GM12878 (cell line): ENCODE measurements around the gene PAEP.

Experiments
- CEBPB ChIP-seq, 2 experiments: fragments of 150-350 bp in 1 of 2; IDR thresholded peaks; 2 replicates each; pipeline ENCODE4 v1.6.1; 2012 to 2014; ENCODE audit warnings: low read depth in 2 of 2, low read length in 2 of 2, borderline replicate concordance in 1 of 2, inconsistent platforms in 1 of 2
- CREB1 ChIP-seq: IDR thresholded peaks from 2 replicates; pipeline ENCODE4 v1.6.1; 2012; ENCODE audit warnings: low read depth, mild to moderate bottlenecking, inconsistent platforms
- HDAC2 ChIP-seq: fragments of 200-600 bp; sonication (generic); IDR thresholded peaks from 2 replicates; pipeline ENCODE4 v1.6.1; 2017
- NFIC ChIP-seq: IDR thresholded peaks from 2 replicates; pipeline ENCODE4 v1.6.1; 2012; ENCODE audit warnings: low read depth, mild to moderate bottlenecking, inconsistent platforms, low read length, moderate library complexity
- SMAD1 ChIP-seq: fragments of 450-650 bp; IDR thresholded peaks from 2 replicates; pipeline ENCODE4 v1.6.1; 2018; ENCODE audit warnings: mild to moderate bottlenecking, low read depth; ENCODE audit not compliant: partially characterized antibody
- TF ChIP-seq, protein P1 (sequence below): IDR thresholded peaks from 2 replicates; pipeline ENCODE4 v1.6.1; 2012; ENCODE audit warnings: low read depth, low read length, improper control_type of control experiment
- TF ChIP-seq, protein P2 (sequence below): fragments of 450-650 bp; IDR thresholded peaks from 2 replicates; pipeline ENCODE4 v1.6.1; 2014; ENCODE audit warnings: mild to moderate bottlenecking
- TF ChIP-seq, protein P3 (sequence below): fragments of 450-650 bp; IDR thresholded peaks from 2 replicates; pipeline ENCODE4 v1.6.1; 2017; ENCODE audit warnings: mild to moderate bottlenecking, moderate library complexity
- TF ChIP-seq, protein P4 (sequence below): IDR thresholded peaks from 2 replicates; pipeline ENCODE4 v1.6.1; 2011; ENCODE audit warnings: mild to moderate bottlenecking, low read depth, low read length, moderate library complexity; ENCODE audit not compliant: insufficient replicate concordance

DNA sequence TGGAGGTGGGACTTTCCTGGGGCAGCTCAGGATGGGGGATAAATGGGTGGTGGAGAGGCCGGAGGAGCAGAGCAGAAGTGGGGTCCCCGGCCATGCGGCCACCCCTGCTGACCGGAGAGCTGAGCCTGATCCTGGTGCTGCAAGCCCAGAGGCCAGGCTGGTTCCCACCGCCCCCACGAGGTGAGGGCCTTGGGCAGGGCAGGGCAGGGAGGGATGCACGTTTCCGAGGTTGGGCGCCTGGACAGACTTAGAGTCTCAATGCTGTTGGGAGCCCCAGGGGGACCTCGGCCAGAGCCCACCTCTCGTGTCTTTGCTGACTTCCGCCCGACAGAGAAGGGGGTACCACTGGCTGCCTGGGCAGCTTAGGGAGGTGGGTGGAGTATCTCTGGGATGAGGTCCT, 10.1 kb upstream of the PAEP start:
- no peak for TF ChIP-seq SMAD1
- TF ChIP-seq HDAC2 = no peak
- TF ChIP-seq, protein P1, sequence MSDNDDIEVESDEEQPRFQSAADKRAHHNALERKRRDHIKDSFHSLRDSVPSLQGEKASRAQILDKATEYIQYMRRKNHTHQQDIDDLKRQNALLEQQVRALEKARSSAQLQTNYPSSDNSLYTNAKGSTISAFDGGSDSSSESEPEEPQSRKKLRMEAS = no peak
- TF ChIP-seq, protein P2, sequence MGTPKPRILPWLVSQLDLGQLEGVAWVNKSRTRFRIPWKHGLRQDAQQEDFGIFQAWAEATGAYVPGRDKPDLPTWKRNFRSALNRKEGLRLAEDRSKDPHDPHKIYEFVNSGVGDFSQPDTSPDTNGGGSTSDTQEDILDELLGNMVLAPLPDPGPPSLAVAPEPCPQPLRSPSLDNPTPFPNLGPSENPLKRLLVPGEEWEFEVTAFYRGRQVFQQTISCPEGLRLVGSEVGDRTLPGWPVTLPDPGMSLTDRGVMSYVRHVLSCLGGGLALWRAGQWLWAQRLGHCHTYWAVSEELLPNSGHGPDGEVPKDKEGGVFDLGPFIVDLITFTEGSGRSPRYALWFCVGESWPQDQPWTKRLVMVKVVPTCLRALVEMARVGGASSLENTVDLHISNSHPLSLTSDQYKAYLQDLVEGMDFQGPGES = no peak
- TF ChIP-seq CEBPB (IDR thresholded peaks at IDR 0.05; ENCODE audit: borderline replicate concordance in 1 of 2, low read depth in 2 of 2, low read length in 2 of 2) = no peak
- TF ChIP-seq CREB1 = no peak
- TF ChIP-seq, protein P3, sequence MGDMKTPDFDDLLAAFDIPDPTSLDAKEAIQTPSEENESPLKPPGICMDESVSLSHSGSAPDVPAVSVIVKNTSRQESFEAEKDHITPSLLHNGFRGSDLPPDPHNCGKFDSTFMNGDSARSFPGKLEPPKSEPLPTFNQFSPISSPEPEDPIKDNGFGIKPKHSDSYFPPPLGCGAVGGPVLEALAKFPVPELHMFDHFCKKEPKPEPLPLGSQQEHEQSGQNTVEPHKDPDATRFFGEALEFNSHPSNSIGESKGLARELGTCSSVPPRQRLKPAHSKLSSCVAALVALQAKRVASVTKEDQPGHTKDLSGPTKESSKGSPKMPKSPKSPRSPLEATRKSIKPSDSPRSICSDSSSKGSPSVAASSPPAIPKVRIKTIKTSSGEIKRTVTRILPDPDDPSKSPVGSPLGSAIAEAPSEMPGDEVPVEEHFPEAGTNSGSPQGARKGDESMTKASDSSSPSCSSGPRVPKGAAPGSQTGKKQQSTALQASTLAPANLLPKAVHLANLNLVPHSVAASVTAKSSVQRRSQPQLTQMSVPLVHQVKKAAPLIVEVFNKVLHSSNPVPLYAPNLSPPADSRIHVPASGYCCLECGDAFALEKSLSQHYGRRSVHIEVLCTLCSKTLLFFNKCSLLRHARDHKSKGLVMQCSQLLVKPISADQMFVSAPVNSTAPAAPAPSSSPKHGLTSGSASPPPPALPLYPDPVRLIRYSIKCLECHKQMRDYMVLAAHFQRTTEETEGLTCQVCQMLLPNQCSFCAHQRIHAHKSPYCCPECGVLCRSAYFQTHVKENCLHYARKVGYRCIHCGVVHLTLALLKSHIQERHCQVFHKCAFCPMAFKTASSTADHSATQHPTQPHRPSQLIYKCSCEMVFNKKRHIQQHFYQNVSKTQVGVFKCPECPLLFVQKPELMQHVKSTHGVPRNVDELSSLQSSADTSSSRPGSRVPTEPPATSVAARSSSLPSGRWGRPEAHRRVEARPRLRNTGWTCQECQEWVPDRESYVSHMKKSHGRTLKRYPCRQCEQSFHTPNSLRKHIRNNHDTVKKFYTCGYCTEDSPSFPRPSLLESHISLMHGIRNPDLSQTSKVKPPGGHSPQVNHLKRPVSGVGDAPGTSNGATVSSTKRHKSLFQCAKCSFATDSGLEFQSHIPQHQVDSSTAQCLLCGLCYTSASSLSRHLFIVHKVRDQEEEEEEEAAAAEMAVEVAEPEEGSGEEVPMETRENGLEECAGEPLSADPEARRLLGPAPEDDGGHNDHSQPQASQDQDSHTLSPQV = no peak
- TF ChIP-seq, protein P4, sequence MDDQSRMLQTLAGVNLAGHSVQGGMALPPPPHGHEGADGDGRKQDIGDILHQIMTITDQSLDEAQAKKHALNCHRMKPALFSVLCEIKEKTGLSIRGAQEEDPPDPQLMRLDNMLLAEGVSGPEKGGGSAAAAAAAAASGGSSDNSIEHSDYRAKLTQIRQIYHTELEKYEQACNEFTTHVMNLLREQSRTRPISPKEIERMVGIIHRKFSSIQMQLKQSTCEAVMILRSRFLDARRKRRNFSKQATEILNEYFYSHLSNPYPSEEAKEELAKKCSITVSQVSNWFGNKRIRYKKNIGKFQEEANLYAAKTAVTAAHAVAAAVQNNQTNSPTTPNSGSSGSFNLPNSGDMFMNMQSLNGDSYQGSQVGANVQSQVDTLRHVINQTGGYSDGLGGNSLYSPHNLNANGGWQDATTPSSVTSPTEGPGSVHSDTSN = no peak
- no peak for TF ChIP-seq NFIC
